Neural cell (in vitro differentiated cells): ENCODE measurements around the gene PTPRN2. TPM values are rescaled to one million over a fixed set of nuclear protein-coding genes. Genes with fewer than 3 reads are reported as not detected.

Experiments used
- H2AFZ ChIP-seq: fragments of 200-600, 300-800 bp; sonication (generic), shearing (Covaris generic); 2 replicates; pipeline ENCODE4 v1.6.0; 2014; ENCODE audit warnings: low read depth, mild to moderate bottlenecking, antibody characterized with exemption, low read length, moderate library complexity
- H3F3A ChIP-seq: fragments of 200-600 bp; shearing (Covaris generic); 2 replicates; pipeline ENCODE4 v1.6.1; 2016; ENCODE audit warnings: mild to moderate bottlenecking, moderate library complexity, mixed read lengths, antibody characterized with exemption, low read length; ENCODE audit not compliant: insufficient read depth, poor library complexity, severe bottlenecking
- H3K27ac ChIP-seq: fragments of 200-600, 300-800 bp; sonication (generic), shearing (Covaris generic); 2 replicates; pipeline ENCODE4 v1.5.1; 2014; ENCODE audit warnings: mild to moderate bottlenecking, low read length, moderate library complexity
- H3K27me3 ChIP-seq: fragments of 300-800, 200-600 bp; sonication (generic), shearing (Covaris generic); 2 replicates; pipeline ENCODE4 v1.6.0; 2014; ENCODE audit warnings: mild to moderate bottlenecking, low read depth, low read length, moderate library complexity; ENCODE audit not compliant: insufficient read depth
- H3K36me3 ChIP-seq: fragments of 300-800, 200-600 bp; sonication (generic), shearing (Covaris generic); 2 replicates; pipeline ENCODE4 v1.5.1; 2014; ENCODE audit warnings: mild to moderate bottlenecking, antibody characterized with exemption, low read length, moderate library complexity; ENCODE audit not compliant: insufficient read depth
- H3K4me2 ChIP-seq: fragments of 300-800, 200-600 bp; sonication (generic), shearing (Covaris generic); 2 replicates; pipeline ENCODE4 v1.6.0; 2014; ENCODE audit warnings: mild to moderate bottlenecking, low read length
- H3K4me3 ChIP-seq: fragments of 300-800, 200-600 bp; sonication (generic), shearing (Covaris generic); 2 replicates; pipeline ENCODE4 v1.5.1; 2014; ENCODE audit warnings: mild to moderate bottlenecking, low read length, moderate library complexity
- H3K79me2 ChIP-seq: fragments of 200-600 bp; shearing (Covaris generic); replicated peaks from 2 replicates; pipeline ENCODE4 v1.6.0; 2014; ENCODE audit warnings: mild to moderate bottlenecking, low read length, moderate library complexity; ENCODE audit not compliant: insufficient read depth
- H3K9ac ChIP-seq: fragments of 300-800, 200-600 bp; sonication (generic), shearing (Covaris generic); 2 replicates; pipeline ENCODE4 v1.6.1; 2016; ENCODE audit warnings: mild to moderate bottlenecking, low read length, mixed read lengths
- H3K9me2 ChIP-seq: fragments of 200-600 bp; shearing (Covaris generic); 2 replicates; pipeline ENCODE4 v1.6.1; 2016; ENCODE audit warnings: mild to moderate bottlenecking, low read length, mixed read lengths; ENCODE audit not compliant: insufficient read depth
- H3K9me3 ChIP-seq: fragments of 200-600, 300-800 bp; sonication (generic), shearing (Covaris generic); 2 replicates; pipeline ENCODE4 v1.6.1; 2016; ENCODE audit warnings: mild to moderate bottlenecking, mixed run types, low read length, moderate library complexity, mixed read lengths
- H4K20me1 ChIP-seq: fragments of 200-600 bp; shearing (Covaris generic); 2 replicates; pipeline ENCODE4 v1.6.1; 2016; ENCODE audit warnings: mild to moderate bottlenecking, mixed run types; ENCODE audit not compliant: insufficient read depth
- EZH2 ChIP-seq: fragments of 200-600, 300-800 bp; shearing (Covaris generic), sonication (generic); IDR thresholded peaks from 2 replicates; pipeline ENCODE4 v1.6.1; 2014; ENCODE audit warnings: antibody characterized with exemption, low read length, borderline replicate concordance, mild to moderate bottlenecking; ENCODE audit not compliant: insufficient read depth, poor library complexity, severe bottlenecking
- MXI1 ChIP-seq: fragments of 450-650 bp; conservative IDR thresholded peaks from 2 replicates; pipeline ENCODE4 v1.6.1; 2014; ENCODE audit warnings: antibody characterized with exemption, mild to moderate bottlenecking; ENCODE audit not compliant: poor library complexity, severe bottlenecking
- POLR2AphosphoS5 ChIP-seq: IDR thresholded peaks from 2 replicates; pipeline ENCODE4 v1.6.1; 2012
- SMC3 ChIP-seq: fragments of 450-650 bp; conservative IDR thresholded peaks from 2 replicates; pipeline ENCODE4 v1.6.1; 2014; ENCODE audit warnings: antibody characterized with exemption, mild to moderate bottlenecking, moderate library complexity; ENCODE audit not compliant: poor library complexity
- TAF1 ChIP-seq: IDR thresholded peaks from 2 replicates; pipeline ENCODE4 v1.6.1; 2012; ENCODE audit warnings: low read depth
- polyA plus RNA-seq: library from polyadenylated mRNA; depleted of rRNA; stranded (reverse); fragments of >200 nt; gene quantifications from 2 replicates; pipeline ENCODE4 v1.2.3, GENCODE V29; 2014
- TF ChIP-seq, protein P1 (sequence below): IDR thresholded peaks from 2 replicates; pipeline ENCODE4 v1.6.1; 2012; ENCODE audit warnings: borderline replicate concordance
- TF ChIP-seq, protein P2 (sequence below): fragments of 450-650 bp; IDR thresholded peaks from 2 replicates; pipeline ENCODE4 v1.5.1; 2014; ENCODE audit warnings: antibody characterized with exemption, mild to moderate bottlenecking, moderate library complexity; ENCODE audit not compliant: poor library complexity, severe bottlenecking

The PTPRN2 gene
- polyA plus RNA-seq, 1 donor from 2014 or later, result 31.0 TPM

DNA sequence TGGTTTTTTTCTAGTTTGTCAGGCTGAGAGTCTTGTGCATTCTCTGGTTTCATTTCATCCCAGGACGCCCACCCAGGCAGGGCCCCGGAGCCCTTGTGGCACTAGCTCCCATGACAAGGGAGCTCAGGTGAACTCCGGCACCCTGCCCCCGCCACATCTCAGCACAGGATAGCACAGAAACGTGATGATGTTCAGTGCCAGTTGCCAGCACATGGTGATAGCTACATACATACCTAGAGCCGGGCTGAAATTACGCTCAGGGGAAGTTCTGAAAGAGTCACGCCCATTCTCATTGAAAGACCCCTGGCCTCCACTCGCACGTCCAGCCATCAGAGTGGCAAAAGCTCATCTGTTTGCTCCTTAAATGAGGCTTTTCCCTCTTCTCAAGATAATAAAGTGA is 273.7 kb downstream of the PTPRN2 start (continued):
- TF ChIP-seq SMC3 (no peak), EZH2 (no peak), MXI1 (no peak)

DNA sequence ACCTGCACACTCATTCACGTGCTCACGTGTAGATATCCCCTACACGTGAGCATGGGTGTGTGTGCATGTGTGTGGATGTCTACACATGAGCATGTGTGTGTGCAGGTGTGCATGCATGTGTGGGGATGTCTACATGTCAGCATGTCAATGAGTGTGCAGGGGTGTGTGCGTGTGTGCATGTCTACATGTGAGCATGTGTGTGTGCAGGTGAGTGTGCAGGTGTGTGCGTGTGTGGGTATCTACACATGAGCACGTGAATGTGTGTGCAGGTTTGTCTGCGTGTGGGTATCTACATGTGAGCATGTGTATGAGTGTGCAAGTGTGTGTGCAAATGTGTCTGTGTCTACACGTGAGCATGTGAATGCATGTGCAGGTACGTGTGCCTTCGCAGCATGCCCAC is 274.8 kb downstream of the PTPRN2 start:
- Histone ChIP-seq H3K9ac (peak overlapping the region; percentile 5), H3K9me3 (peaks cover 9% of the 10 kb centered on the region)

DNA sequence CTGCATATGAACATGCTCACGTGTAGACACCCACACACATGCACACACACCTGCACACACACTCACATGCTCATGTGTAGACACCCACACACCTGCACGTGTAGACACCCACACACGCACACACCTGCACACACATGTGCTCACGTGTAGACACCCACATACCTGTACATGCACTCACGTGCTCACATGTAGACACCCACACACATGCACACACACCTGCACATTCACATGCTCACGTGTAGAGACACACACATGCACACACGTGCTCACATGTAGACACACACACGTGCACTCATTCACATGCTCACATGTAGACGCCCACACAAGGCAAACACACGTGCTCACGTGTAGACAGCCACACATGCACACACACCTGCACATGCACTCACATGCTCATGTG is 275.8 kb downstream of the PTPRN2 start:
- no peaks in the 10 kb centered on the region for H3K79me2 ChIP-seq
- peak overlapping the region; percentile 95 for H3K27ac ChIP-seq
- peaks cover 3% of the 10 kb centered on the region for H3F3A ChIP-seq
- no peaks in the 10 kb centered on the region for H3K9me2 ChIP-seq
- H3K4me2 ChIP-seq, result peak overlapping the region; percentile 10
- peaks cover 13% of the 10 kb centered on the region for H3K9me3 ChIP-seq
- H3K27me3 ChIP-seq, result no peaks in the 10 kb centered on the region
- H3K4me3 ChIP-seq, result peak overlapping the region; percentile 48
- H2AFZ ChIP-seq, result no peak overlapping the region
- peak overlapping the region; percentile 60 for H3K9ac ChIP-seq
- H4K20me1 ChIP-seq, result no peaks in the 10 kb centered on the region
- TF ChIP-seq MXI1 (peak; percentile 46), EZH2 (no peak)
- peaks cover 4% of the 10 kb centered on the region for H3K36me3 ChIP-seq

More for the DNA sequence above, 274.8 kb downstream of the PTPRN2 start:
- Histone ChIP-seq H3F3A (peaks cover 3% of the 10 kb centered on the region), H3K36me3 (no peaks in the 10 kb centered on the region), H3K27ac (peak overlapping the region; percentile 95), H3K9me2 (no peaks in the 10 kb centered on the region), H3K27me3 (no peaks in the 10 kb centered on the region), H3K4me2 (no peak overlapping the region), H2AFZ (no peak overlapping the region), H3K4me3 (peak overlapping the region; percentile 48), H3K79me2 (no peaks in the 10 kb centered on the region), H4K20me1 (no peaks in the 10 kb centered on the region)
- TF ChIP-seq, protein P1, sequence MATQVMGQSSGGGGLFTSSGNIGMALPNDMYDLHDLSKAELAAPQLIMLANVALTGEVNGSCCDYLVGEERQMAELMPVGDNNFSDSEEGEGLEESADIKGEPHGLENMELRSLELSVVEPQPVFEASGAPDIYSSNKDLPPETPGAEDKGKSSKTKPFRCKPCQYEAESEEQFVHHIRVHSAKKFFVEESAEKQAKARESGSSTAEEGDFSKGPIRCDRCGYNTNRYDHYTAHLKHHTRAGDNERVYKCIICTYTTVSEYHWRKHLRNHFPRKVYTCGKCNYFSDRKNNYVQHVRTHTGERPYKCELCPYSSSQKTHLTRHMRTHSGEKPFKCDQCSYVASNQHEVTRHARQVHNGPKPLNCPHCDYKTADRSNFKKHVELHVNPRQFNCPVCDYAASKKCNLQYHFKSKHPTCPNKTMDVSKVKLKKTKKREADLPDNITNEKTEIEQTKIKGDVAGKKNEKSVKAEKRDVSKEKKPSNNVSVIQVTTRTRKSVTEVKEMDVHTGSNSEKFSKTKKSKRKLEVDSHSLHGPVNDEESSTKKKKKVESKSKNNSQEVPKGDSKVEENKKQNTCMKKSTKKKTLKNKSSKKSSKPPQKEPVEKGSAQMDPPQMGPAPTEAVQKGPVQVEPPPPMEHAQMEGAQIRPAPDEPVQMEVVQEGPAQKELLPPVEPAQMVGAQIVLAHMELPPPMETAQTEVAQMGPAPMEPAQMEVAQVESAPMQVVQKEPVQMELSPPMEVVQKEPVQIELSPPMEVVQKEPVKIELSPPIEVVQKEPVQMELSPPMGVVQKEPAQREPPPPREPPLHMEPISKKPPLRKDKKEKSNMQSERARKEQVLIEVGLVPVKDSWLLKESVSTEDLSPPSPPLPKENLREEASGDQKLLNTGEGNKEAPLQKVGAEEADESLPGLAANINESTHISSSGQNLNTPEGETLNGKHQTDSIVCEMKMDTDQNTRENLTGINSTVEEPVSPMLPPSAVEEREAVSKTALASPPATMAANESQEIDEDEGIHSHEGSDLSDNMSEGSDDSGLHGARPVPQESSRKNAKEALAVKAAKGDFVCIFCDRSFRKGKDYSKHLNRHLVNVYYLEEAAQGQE, result no peak
- TF ChIP-seq TAF1 (no peak), POLR2AphosphoS5 (no peak)
- TF ChIP-seq, protein P2, sequence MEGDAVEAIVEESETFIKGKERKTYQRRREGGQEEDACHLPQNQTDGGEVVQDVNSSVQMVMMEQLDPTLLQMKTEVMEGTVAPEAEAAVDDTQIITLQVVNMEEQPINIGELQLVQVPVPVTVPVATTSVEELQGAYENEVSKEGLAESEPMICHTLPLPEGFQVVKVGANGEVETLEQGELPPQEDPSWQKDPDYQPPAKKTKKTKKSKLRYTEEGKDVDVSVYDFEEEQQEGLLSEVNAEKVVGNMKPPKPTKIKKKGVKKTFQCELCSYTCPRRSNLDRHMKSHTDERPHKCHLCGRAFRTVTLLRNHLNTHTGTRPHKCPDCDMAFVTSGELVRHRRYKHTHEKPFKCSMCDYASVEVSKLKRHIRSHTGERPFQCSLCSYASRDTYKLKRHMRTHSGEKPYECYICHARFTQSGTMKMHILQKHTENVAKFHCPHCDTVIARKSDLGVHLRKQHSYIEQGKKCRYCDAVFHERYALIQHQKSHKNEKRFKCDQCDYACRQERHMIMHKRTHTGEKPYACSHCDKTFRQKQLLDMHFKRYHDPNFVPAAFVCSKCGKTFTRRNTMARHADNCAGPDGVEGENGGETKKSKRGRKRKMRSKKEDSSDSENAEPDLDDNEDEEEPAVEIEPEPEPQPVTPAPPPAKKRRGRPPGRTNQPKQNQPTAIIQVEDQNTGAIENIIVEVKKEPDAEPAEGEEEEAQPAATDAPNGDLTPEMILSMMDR, result no peak
